CD14-positive monocyte (primary cell): ENCODE measurements around the gene UBE3C. TPM values are rescaled to one million over a fixed set of nuclear protein-coding genes. Genes with fewer than 3 reads are reported as not detected.

ENCODE experiments used
- DNase-seq, 3 donors: peaks; one replicate each; pipeline ENCODE4 v3.0.0-alpha.2; 2011 to 2022
- H2AFZ ChIP-seq: 2 replicates; pipeline ENCODE4 v1.6.0; 2012; ENCODE audit warnings: mild to moderate bottlenecking, low read depth, low read length, inconsistent platforms; ENCODE audit not compliant: insufficient read depth, poor library complexity, severe bottlenecking
- H3K27ac ChIP-seq, 2 donors: 1 replicate in 1 of 2; 2 replicates in 1 of 2; pipeline ENCODE4 v1.5.1; 2012 to 2013; ENCODE audit warnings: low read length in 2 of 2, control low read depth in 1 of 2, inconsistent platforms in 1 of 2, low read depth in 1 of 2, mild to moderate bottlenecking in 1 of 2
- H3K27me3 ChIP-seq, 2 donors: one replicate each; pipeline versions ENCODE4 v1.6.0 to v1.6.1; 2011 to 2013; ENCODE audit warnings: low read length in 2 of 2; ENCODE audit not compliant: control insufficient read depth in 2 of 2, insufficient read depth in 2 of 2
- H3K36me3 ChIP-seq, 2 donors: replicated peaks in 1 of 2; 1 replicate in 1 of 2; 2 replicates in 1 of 2; pipeline versions ENCODE4 v1.5.1 to v1.6.1; 2012 to 2013; ENCODE audit warnings: low read length in 2 of 2, control low read depth in 1 of 2, inconsistent platforms in 1 of 2, mild to moderate bottlenecking in 1 of 2; ENCODE audit not compliant: insufficient read depth in 2 of 2, control insufficient read depth in 1 of 2
- H3K4me1 ChIP-seq, 2 donors: 1 replicate in 1 of 2; 2 replicates in 1 of 2; pipeline versions ENCODE4 v1.5.1 to v1.6.1; 2012 to 2013; ENCODE audit warnings: low read length in 2 of 2, control low read depth in 1 of 2, inconsistent platforms in 1 of 2, mild to moderate bottlenecking in 1 of 2, moderate library complexity in 1 of 2; ENCODE audit not compliant: insufficient read depth in 2 of 2, control insufficient read depth in 1 of 2
- H3K4me2 ChIP-seq: replicated peaks from 2 replicates; pipeline ENCODE3; 2012; ENCODE audit warnings: low read length, moderate library complexity, mild to moderate bottlenecking; ENCODE audit not compliant: poor library complexity, severe bottlenecking; ENCODE audit errors: extremely low read depth
- H3K4me3 ChIP-seq, 3 experiments: fragments of 200-600 bp in 1 of 3; sonication (generic) in 1 of 3; replicated peaks in 1 of 3; 1 replicate in 2 of 3; 2 replicates in 1 of 3; pipeline ENCODE4 v1.5.1; 2011 to 2013; ENCODE audit warnings: low read length in 3 of 3, mild to moderate bottlenecking in 3 of 3, control low read depth in 2 of 3, low read depth in 2 of 3, inconsistent platforms in 1 of 3, moderate library complexity in 1 of 3
- H3K79me2 ChIP-seq: 2 replicates; pipeline ENCODE4 v1.6.0; 2012; ENCODE audit warnings: mild to moderate bottlenecking, control low read depth, inconsistent platforms, low read length, moderate library complexity; ENCODE audit not compliant: insufficient read depth
- H3K9ac ChIP-seq: 2 replicates; pipeline ENCODE4 v1.6.0; 2017; ENCODE audit warnings: low read length, mild to moderate bottlenecking; ENCODE audit not compliant: insufficient read depth, poor library complexity, severe bottlenecking
- H3K9me3 ChIP-seq, 2 donors: replicated peaks in 1 of 2; 1 replicate in 1 of 2; 2 replicates in 1 of 2; pipeline versions ENCODE4 v1.5.1 to v1.6.1; 2012 to 2013; ENCODE audit warnings: low read length in 2 of 2, control low read depth in 1 of 2; ENCODE audit not compliant: control insufficient read depth in 1 of 2, insufficient read depth in 1 of 2
- H4K20me1 ChIP-seq: 2 replicates; pipeline ENCODE4 v1.6.0; 2012; ENCODE audit warnings: mild to moderate bottlenecking, low read length, control low read depth, moderate library complexity; ENCODE audit not compliant: insufficient read depth
- H3K27ac Mint-ChIP-seq, 7 donors: one replicate each; pipeline ENCODE4 v1.8.0; 2020; ENCODE audit warnings: mild to moderate bottlenecking in 7 of 7, mixed read lengths in 7 of 7, moderate library complexity in 6 of 7, inconsistent platforms in 2 of 7
- H3K27me3 Mint-ChIP-seq, 3 donors: one replicate each; pipeline ENCODE4 v1.8.0; 2021 to 2022; ENCODE audit warnings: low read depth in 3 of 3, mild to moderate bottlenecking in 3 of 3, mixed read lengths in 3 of 3, moderate library complexity in 3 of 3, inconsistent platforms in 1 of 3
- H3K36me3 Mint-ChIP-seq, 2 donors: one replicate each; pipeline ENCODE4 v1.8.0; 2020; ENCODE audit warnings: mixed read lengths in 2 of 2, inconsistent platforms in 1 of 2, mild to moderate bottlenecking in 1 of 2
- H3K4me1 Mint-ChIP-seq: one replicate; pipeline ENCODE4 v1.8.0; 2020; ENCODE audit warnings: mild to moderate bottlenecking, mixed read lengths
- H3K4me3 Mint-ChIP-seq, 2 donors: one replicate each; pipeline ENCODE4 v1.8.0; 2020; ENCODE audit warnings: mild to moderate bottlenecking in 2 of 2, mixed read lengths in 2 of 2, moderate library complexity in 1 of 2
- H3K9me3 Mint-ChIP-seq, 7 donors: one replicate each; pipeline ENCODE4 v1.8.0; 2020 to 2022; ENCODE audit warnings: mixed read lengths in 7 of 7, mild to moderate bottlenecking in 6 of 7, moderate library complexity in 6 of 7, inconsistent platforms in 2 of 7
- CTCF ChIP-seq: fragments of 200-600 bp; IDR thresholded peaks from one replicate; pipeline ENCODE4 v1.8.0; 2022; ENCODE audit warnings: antibody characterized with exemption, mild to moderate bottlenecking
- WGBS: methylation state at CpG from one replicate; pipeline ENCODE4 v1.1.5; 2013; ENCODE audit warnings: missing lambda C conversion rate; ENCODE audit not compliant: insufficient coverage; 5-methylcytosine and 5-hydroxymethylcytosine counted together
- intact Hi-C, 2 donors: fragments of 100-400 bp; cut with micrococcal nuclease; formaldehyde crosslinking; loops; one replicate each; pipeline versions ENCODE4 v1.15.0 to v1.15.1; 2023
- polyA plus RNA-seq, 3 donors: library from polyadenylated mRNA; depleted of rRNA in 1 of 3; unstranded in 2 of 3; stranded (reverse) in 1 of 3; fragments of 300-500 nt in 2 of 3; fragments of >200 nt in 1 of 3; fragmentation: Illumina TruSeq in 2 of 3; gene quantifications; 1 replicate in 2 of 3; 2 replicates in 1 of 3; pipeline ENCODE4 v1.2.3, GENCODE V29; 2012 to 2021

Gene UBE3C
- polyA plus RNA-seq, 3 donors = 19.5 to 34.5 (median 24.3) TPM

GRCh38 chr7:157193274-157193673 lies 54.5 kb downstream of the UBE3C start:
- Histone ChIP-seq H3K4me3 (no peak overlapping the region), H3K36me3 (peaks cover 80 to 97% of the 10 kb centered on the region in 2 donors), H3K79me2 (no peaks in the 10 kb centered on the region), H3K27me3 (no peaks in the 10 kb centered on the region), H4K20me1 (no peaks in the 10 kb centered on the region), H3K4me2 (no peak overlapping the region), H3K4me1 (no peaks in the 10 kb centered on the region), H2AFZ (no peak overlapping the region), H3K27ac (no peak overlapping the region), H3K9ac (no peak overlapping the region), H3K9me3 (no peaks in the 10 kb centered on the region)
- intact Hi-C loops = no loop called here
- peaks cover 86 to 89% of the 10 kb centered on the region in 2 donors for H3K36me3 Mint-ChIP-seq
- H3K4me1 Mint-ChIP-seq = no peaks in the 10 kb centered on the region
- WGBS = no CpG with 5 or more reads among the region's 4 CpGs
- H3K27me3 Mint-ChIP-seq = peaks cover 0 to 2% (median 0%) of the 10 kb centered on the region in 3 donors
- H3K9me3 Mint-ChIP-seq = no peaks in the 10 kb centered on the region
- TF ChIP-seq CTCF = no peak
- no peak overlapping the region for H3K27ac Mint-ChIP-seq
- no peak overlapping the region for H3K4me3 Mint-ChIP-seq
- no peak for DNase-seq

DNA sequence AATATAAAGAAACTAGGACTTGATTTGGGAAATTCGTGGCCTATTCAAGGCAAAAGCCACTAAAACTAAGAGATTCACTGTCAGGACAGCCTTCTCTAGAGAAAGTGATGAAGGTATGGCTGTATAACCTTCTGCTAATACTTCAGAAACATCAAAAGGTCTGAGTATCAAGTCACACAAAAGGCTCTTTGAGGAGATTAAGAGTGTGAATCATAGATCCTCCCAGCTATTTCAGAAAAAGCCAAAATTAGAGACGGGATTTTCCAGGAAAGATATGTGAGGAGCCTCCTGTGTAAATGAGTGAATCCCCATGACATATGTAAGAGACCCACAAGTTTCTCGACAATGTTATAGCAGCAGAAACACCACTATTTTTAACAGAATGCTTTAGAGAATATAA lies 56.2 kb downstream of the UBE3C start:
- Histone ChIP-seq H3K36me3 (peaks cover 72 to 95% of the 10 kb centered on the region in 2 donors), H3K9me3 (no peaks in the 10 kb centered on the region), H3K4me2 (no peak overlapping the region), H3K27me3 (no peaks in the 10 kb centered on the region), H4K20me1 (no peaks in the 10 kb centered on the region), H3K9ac (no peak overlapping the region), H3K79me2 (no peaks in the 10 kb centered on the region), H2AFZ (no peak overlapping the region), H3K4me1 (no peaks in the 10 kb centered on the region), H3K27ac (no peak overlapping the region), H3K4me3 (no peak overlapping the region)
- H3K9me3 Mint-ChIP-seq = no peaks in the 10 kb centered on the region
- intact Hi-C loops = no loop called here
- H3K4me1 Mint-ChIP-seq = no peaks in the 10 kb centered on the region
- WGBS = no CpG with 5 or more reads among the region's 3 CpGs
- no peak overlapping the region for H3K4me3 Mint-ChIP-seq
- TF ChIP-seq CTCF = no peak
- H3K36me3 Mint-ChIP-seq = peaks cover 78 to 83% of the 10 kb centered on the region in 2 donors
- no peak overlapping the region for H3K27ac Mint-ChIP-seq
- no peaks in the 10 kb centered on the region for H3K27me3 Mint-ChIP-seq
- DNase-seq = no peak
